Activated T-helper 1 cell treated with anti-CD3 and anti-CD28 coated beads, Interleukin-12 subunit alpha, Interleukin-12 subunit beta, Interleukin-2, Interleukin-4 antibody, amounts not matched to agents 30 ng/mL and 10 ng/mL and 1 ng/mL, durations not matched to agents 14 hours and 24 hours and 36 hours (primary cell): ENCODE results near the gene LIPJ. TPM values are rescaled to one million over a fixed set of nuclear protein-coding genes. Genes with fewer than 3 reads are reported as not detected.

Experiments
- total RNA-seq: library from RNA; stranded (reverse); gene quantifications from 2 replicates; pipeline ENCODE4 v1.2.3, GENCODE V29; 2022

The LIPJ gene
- total RNA-seq, 1 donor from 2014 or later: not detected

Other genes with a start within 250 kb of the LIPJ start
- gene RNLS, start 3.4 kb upstream of the LIPJ start, total RNA-seq: 2.0 and 2.5 TPM in 2 replicates
- gene LIPF, start 77.7 kb downstream of the LIPJ start, total RNA-seq: not detected in 2 replicates
- gene LIPK, start 119.5 kb downstream of the LIPJ start, total RNA-seq: not detected in 2 replicates
- gene LIPN, start 173.3 kb downstream of the LIPJ start, total RNA-seq: not detected in 2 replicates
- gene LIPM, start 216.0 kb downstream of the LIPJ start, total RNA-seq: not detected in 2 replicates